HG02623 (cell line): ENCODE measurements around the gene EXD1.
"Not testable (repeated sequence)": the region's sequence is repeated elsewhere in the genome, so short reads cannot be mapped to it uniquely, and the experiment has no call there.

Experiments used
- ATAC-seq: cut with Tn5 transposase; IDR thresholded peaks from one replicate; pipeline ENCODE4 v1.9.1; 2021; ENCODE audit warnings: moderate library complexity; ENCODE audit not compliant: unreplicated experiment

EXD1 gene

GRCh38 chr15:41230650-41231421 lies at the start of gene EXD1, which contains the start of gene CHP1:
Gene EXD1 (minus strand): TSS chr15:41230757. CDS start chr15:41226575, 4,182 bp downstream.
Gene CHP1 (plus strand): TSS chr15:41231268. CDS start chr15:41231383, 115 bp downstream.
- ATAC-seq, result peak; percentile 95

GRCh38 chr15:41279535-41280283 lies 49.2 kb upstream of the EXD1 start:
- ATAC-seq, result no peak

GRCh38 chr15:41278319-41278718 lies 47.8 kb upstream of the EXD1 start:
- ATAC-seq, result no peak

- no peak for ATAC-seq
Observed at GRCh38 chr15:41276831-41277230, 46.3 kb upstream of the EXD1 start.

GRCh38 chr15:41269887-41270286 lies 39.3 kb upstream of the EXD1 start:
- no peak for ATAC-seq

GRCh38 chr15:41263891-41264351 lies 33.4 kb upstream of the EXD1 start:
- no peak for ATAC-seq

GRCh38 chr15:41262571-41262970 lies 32.0 kb upstream of the EXD1 start:
- no peak for ATAC-seq

- not testable (repeated sequence) for ATAC-seq
Observed at GRCh38 chr15:41260924-41261323, 30.4 kb upstream of the EXD1 start.

GRCh38 chr15:41259546-41260189 lies 29.1 kb upstream of the EXD1 start:
- no peak for ATAC-seq

- ATAC-seq, result no peak
Observed at GRCh38 chr15:41258750-41259471, 28.4 kb upstream of the EXD1 start.

- ATAC-seq, result no peak
Observed at GRCh38 chr15:41256577-41257038, 26.1 kb upstream of the EXD1 start.

GRCh38 chr15:41256103-41256502 lies 25.5 kb upstream of the EXD1 start:
- no peak for ATAC-seq

GRCh38 chr15:41254560-41254959 lies 24.0 kb upstream of the EXD1 start:
- ATAC-seq, result no peak

GRCh38 chr15:41251411-41251810 lies 20.9 kb upstream of the EXD1 start:
- ATAC-seq, result no peak

- not testable (repeated sequence) for ATAC-seq
Observed at GRCh38 chr15:41250745-41251144, 20.2 kb upstream of the EXD1 start.

- no peak for ATAC-seq
Observed at GRCh38 chr15:41241221-41241964, 10.8 kb upstream of the EXD1 start.

GRCh38 chr15:41238100-41238499 lies 7.5 kb upstream of the EXD1 start:
- ATAC-seq, result no peak

GRCh38 chr15:41235929-41236328 lies 5.4 kb upstream of the EXD1 start:
- no peak for ATAC-seq

GRCh38 chr15:41235228-41235627 lies 4.7 kb upstream of the EXD1 start:
- not testable (repeated sequence) for ATAC-seq

- ATAC-seq, result no peak
Observed at GRCh38 chr15:41233367-41233771, 2.8 kb upstream of the EXD1 start.
